GM23248 (cell line): ENCODE results near the gene DDX27. TPM values are rescaled to one million over a fixed set of nuclear protein-coding genes. Genes with fewer than 3 reads are reported as not detected.
A peak's percentile ranks its signal among the peaks of the same experiment; 100 is the strongest.

Experiments used
- DNase-seq: peaks from one replicate; pipeline ENCODE4 v3.0.0-alpha.2; 2015
- H2AFZ ChIP-seq: fragments of 200-600 bp; sonication (generic); 2 replicates; pipeline ENCODE4 v1.6.1; 2016; ENCODE audit warnings: antibody characterized with exemption
- H3F3A ChIP-seq: fragments of 200-600 bp; sonication (generic); 2 replicates; pipeline ENCODE4 v1.6.1; 2016; ENCODE audit warnings: mild to moderate bottlenecking, antibody characterized with exemption, mixed run types; ENCODE audit not compliant: insufficient read depth
- H3K27ac ChIP-seq: fragments of 200-600 bp; sonication (generic); 2 replicates; pipeline ENCODE4 v1.5.1; 2016; ENCODE audit warnings: mild to moderate bottlenecking
- H3K27me3 ChIP-seq: fragments of 200-600 bp; sonication (generic); replicated peaks from 2 replicates; pipeline ENCODE4 v1.6.1; 2016; ENCODE audit warnings: mild to moderate bottlenecking; ENCODE audit not compliant: insufficient read depth
- H3K36me3 ChIP-seq: fragments of 200-600 bp; sonication (generic); 2 replicates; pipeline ENCODE4 v1.6.1; 2016; ENCODE audit warnings: low read depth, mild to moderate bottlenecking
- H3K4me1 ChIP-seq: fragments of 200-600 bp; sonication (generic); 2 replicates; pipeline ENCODE4 v1.6.1; 2016; ENCODE audit warnings: mild to moderate bottlenecking; ENCODE audit not compliant: insufficient read depth
- H3K4me2 ChIP-seq: fragments of 200-600 bp; sonication (generic); one replicate; pipeline ENCODE4 v1.6.1; 2016; ENCODE audit warnings: mild to moderate bottlenecking; ENCODE audit not compliant: unreplicated experiment
- H3K4me3 ChIP-seq: fragments of 200-600 bp; sonication (generic); 2 replicates; pipeline ENCODE4 v1.5.1; 2016; ENCODE audit warnings: mild to moderate bottlenecking
- H3K79me2 ChIP-seq: fragments of 200-600 bp; sonication (generic); 2 replicates; pipeline ENCODE4 v1.6.1; 2016; ENCODE audit warnings: mild to moderate bottlenecking; ENCODE audit not compliant: insufficient read depth
- H3K9ac ChIP-seq: fragments of 200-600 bp; sonication (generic); 2 replicates; pipeline ENCODE4 v1.6.1; 2016; ENCODE audit warnings: mild to moderate bottlenecking
- H3K9me2 ChIP-seq: fragments of 200-600 bp; sonication (generic); 2 replicates; pipeline ENCODE4 v1.6.1; 2016; ENCODE audit warnings: mixed run types, mild to moderate bottlenecking, moderate library complexity; ENCODE audit not compliant: insufficient read depth
- H3K9me3 ChIP-seq: fragments of 200-600 bp; sonication (generic); one replicate; pipeline ENCODE4 v1.6.1; 2017; ENCODE audit warnings: low read depth
- H4K20me1 ChIP-seq: fragments of 200-600 bp; sonication (generic); 2 replicates; pipeline ENCODE4 v1.6.0; 2016; ENCODE audit not compliant: insufficient read depth
- EZH2 ChIP-seq: fragments of 200-600 bp; sonication (generic); IDR thresholded peaks from 2 replicates; pipeline ENCODE4 v1.6.1; 2018; ENCODE audit warnings: antibody characterized with exemption, mild to moderate bottlenecking; ENCODE audit not compliant: insufficient read depth, poor library complexity, severe bottlenecking
- EZH2phosphoT487 ChIP-seq: fragments of 200-600 bp; sonication (generic); IDR thresholded peaks from 2 replicates; pipeline ENCODE4 v1.6.1; 2018; ENCODE audit warnings: antibody characterized with exemption, moderate library complexity, mild to moderate bottlenecking, low read depth; ENCODE audit not compliant: insufficient read depth
- WGBS, 2 experiments: methylation state at CpG; one replicate each; pipeline ENCODE4 v1.1.6; 2015 to 2017; ENCODE audit warnings: low lambda C conversion rate in 2 of 2, low coverage in 1 of 2; ENCODE audit errors: missing lambda C conversion rate in 2 of 2; 5-methylcytosine and 5-hydroxymethylcytosine counted together
- in situ Hi-C: fragments of 300-500 bp; cut with MboI; formaldehyde crosslinking; loops from 2 replicates; pipeline ENCODE4 v1.15.0; 2020
- polyA plus RNA-seq: library from polyadenylated mRNA; unstranded; fragments of >200 nt; fragmentation: Nextera tagmentation; extraction: Ambion mirVana; gene quantifications from 2 replicates; pipeline ENCODE4 v1.2.1, GENCODE V29; 2016
- total RNA-seq: library from RNA; depleted of rRNA; stranded (reverse); fragments of >200 nt; shearing (Covaris generic); gene quantifications from 2 replicates; pipeline ENCODE4 v1.2.3, GENCODE V29; 2014

The DDX27 gene
- total and polyA plus RNA-seq, 2 experiments from 2014 or later = 25.3 to 35.6 TPM

DNA sequence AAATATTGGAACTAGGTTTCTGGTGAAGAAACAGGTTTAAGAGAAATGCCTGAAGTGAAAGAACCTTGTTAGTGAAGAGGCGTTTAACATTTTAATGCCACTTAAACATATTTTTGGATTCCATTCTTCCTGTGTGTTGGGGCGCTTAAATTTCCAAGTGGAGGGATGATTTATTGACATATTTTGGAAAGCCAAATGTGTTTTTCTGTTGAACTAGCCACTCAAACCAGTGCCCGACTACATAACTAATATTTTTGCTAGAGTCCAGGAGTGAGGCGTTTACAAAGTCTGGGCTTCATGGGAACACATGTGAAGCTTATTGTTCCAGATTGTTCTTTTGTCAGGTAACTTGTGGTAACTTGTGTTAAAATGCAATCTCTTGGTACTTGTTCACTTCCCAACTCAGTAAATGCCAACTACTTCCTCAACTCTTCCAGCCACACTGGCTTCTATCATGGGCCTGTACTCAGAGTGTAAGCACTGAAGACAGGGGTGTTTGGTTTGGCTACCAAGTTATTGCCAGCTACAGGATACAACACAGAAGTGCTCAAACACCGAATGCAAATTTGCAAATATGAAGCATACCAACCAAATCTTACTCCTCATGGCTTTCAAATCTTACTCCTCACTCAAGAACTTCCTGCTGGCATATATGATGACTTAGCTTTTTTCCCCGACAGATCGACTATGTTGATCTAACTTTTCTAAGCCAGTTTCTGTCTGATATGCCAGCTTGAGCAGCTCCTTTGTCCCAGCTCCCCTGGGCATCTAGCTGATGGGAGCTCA is 60.7 kb downstream of the DDX27 start:
- H4K20me1 ChIP-seq = peaks cover 49% of the 10 kb centered on the region
- H3F3A ChIP-seq = peaks cover 68% of the 10 kb centered on the region
- 52 to 58% methylated on average over 7 of the region's 7 CpGs for WGBS, 2 experiments
- in situ Hi-C loops = no loop called here
- TF ChIP-seq EZH2phosphoT487 (no peak), EZH2 (no peak)
- H3K4me3 ChIP-seq = peak overlapping the region; percentile 96
- peak overlapping the region; percentile 88 for H3K4me2 ChIP-seq
- no peaks in the 10 kb centered on the region for H3K27me3 ChIP-seq
- H3K27ac ChIP-seq = peak overlapping the region; percentile 87
- H3K4me1 ChIP-seq = peaks cover 43% of the 10 kb centered on the region
- peaks cover 94% of the 10 kb centered on the region for H3K79me2 ChIP-seq
- peaks cover 58% of the 10 kb centered on the region for H3K36me3 ChIP-seq
- H2AFZ ChIP-seq = no peak overlapping the region
- H3K9ac ChIP-seq = peak overlapping the region; percentile 98
- H3K9me3 ChIP-seq = no peaks in the 10 kb centered on the region
- DNase-seq = peak; percentile 26
- H3K9me2 ChIP-seq = no peaks in the 10 kb centered on the region

DNA sequence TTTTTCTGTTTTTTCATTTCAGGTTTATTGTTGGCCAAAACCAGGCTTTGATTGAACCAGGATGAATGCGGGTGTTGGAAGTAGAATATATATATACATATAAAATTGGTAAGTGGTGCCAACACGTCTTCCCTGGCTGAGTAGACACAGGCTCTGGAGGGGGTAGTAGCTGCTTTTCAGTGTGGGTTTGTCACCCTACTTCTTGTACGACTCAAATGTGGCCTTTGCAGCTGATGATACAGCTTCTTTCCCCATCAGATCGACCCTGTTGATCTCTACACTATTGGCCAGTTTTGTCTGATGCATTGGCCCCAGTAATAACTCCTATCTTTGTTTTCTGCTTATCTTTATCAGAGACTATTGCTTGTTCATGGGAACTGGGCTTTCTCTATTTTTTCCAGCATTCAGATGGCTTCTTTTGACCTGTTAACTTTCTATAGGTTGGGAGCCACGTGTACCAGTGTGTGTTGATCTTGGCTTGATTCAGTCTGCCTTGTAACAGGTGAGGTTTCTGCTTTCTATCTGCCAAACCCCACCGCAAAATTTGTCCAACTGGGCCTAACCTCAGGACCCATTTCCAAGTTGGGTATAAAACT is 61.3 kb downstream of the DDX27 start:
- Histone ChIP-seq H3K79me2 (peaks cover 94% of the 10 kb centered on the region), H3K36me3 (peaks cover 65% of the 10 kb centered on the region), H3K4me1 (peaks cover 45% of the 10 kb centered on the region), H3K9me2 (no peaks in the 10 kb centered on the region), H4K20me1 (peaks cover 56% of the 10 kb centered on the region), H3K9me3 (no peaks in the 10 kb centered on the region), H3K4me2 (peak overlapping the region; percentile 88), H3F3A (peaks cover 75% of the 10 kb centered on the region), H3K27ac (peak overlapping the region; percentile 87), H3K4me3 (peak overlapping the region; percentile 96), H3K27me3 (no peaks in the 10 kb centered on the region), H2AFZ (no peak overlapping the region), H3K9ac (peak overlapping the region; percentile 98)
- no peak for TF ChIP-seq EZH2phosphoT487
- no peak for TF ChIP-seq EZH2
- DNase-seq = peak; percentile 21
- in situ Hi-C loops = no loop called here
- WGBS, 2 experiments = 64 to 66% methylated on average over 6 of the region's 6 CpGs

DNA sequence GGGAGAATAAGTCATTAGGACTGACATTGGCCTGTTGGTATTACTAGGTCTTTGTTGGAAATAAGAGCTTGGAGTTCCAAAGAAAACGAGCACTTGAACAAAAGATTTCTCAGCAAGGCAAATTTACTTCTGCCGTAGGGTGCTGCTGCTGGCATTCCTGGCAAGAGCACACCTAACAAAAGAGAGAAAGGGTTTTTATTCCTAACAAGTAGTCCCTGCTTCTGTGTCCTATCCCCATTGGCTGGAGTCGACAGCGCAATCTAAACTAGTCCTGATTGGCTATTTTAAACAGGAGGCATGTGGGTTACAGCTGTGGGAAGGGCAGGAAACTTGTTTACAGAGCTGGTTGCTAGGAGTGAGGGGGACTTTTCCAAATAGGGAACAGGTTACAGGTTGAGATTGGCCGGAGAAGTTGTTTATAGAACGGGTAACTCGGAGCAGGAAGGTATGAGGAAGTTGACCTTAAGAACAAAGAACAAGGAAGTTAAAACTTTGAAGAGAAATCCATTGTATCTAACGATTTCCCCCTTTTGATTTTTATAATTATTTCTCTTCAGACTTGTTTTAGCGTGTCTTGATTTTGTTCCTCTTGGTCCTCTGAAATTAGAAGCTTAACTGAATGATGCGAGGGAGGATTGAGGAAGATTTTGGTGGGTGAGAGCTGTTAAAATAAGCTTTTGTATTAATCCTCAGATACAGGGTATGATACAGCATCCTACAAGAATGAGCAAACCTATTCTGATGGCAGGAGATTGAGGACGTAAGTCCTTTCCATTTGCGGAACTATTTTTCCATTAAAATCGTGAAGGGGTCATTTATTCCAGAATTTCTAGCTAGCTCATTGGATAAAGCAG is 62.1 kb downstream of the DDX27 start:
- in situ Hi-C loops = no loop called here

DNA sequence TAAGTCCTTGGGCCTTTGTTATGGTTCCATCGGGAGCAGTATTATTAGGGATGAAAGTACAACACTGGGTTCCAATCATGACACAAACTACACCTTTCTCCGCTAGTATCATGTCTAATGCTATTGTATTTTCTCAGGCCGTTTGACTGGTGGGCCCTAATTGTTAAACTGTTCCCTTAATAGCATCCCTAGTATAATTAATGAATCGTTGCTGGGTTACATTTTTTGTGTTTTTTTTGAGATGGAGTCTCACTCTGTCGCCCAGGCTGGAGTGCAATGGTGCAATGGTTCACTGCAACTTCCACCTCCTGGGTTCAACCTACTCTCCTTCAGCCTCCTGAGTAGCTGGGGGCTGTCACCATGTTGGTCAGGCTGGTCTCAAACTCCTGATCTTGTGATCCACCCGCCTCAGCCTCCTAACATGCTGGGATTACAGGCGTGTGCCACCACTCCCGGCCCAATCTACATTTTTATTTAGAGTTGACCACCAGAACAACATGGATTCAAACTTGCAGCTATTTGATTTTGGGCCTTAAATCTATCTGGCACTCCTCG is 62.8 kb downstream of the DDX27 start:
- Histone ChIP-seq H3K4me3 (peak overlapping the region; percentile 96), H4K20me1 (peaks cover 62% of the 10 kb centered on the region), H3K9ac (0 out of 2 replicates have a peak overlapping the region, but pooled peaks have one; percentile 3), H3K9me3 (no peaks in the 10 kb centered on the region), H3K4me2 (peak overlapping the region; percentile 88), H3K4me1 (peaks cover 46% of the 10 kb centered on the region), H3K79me2 (peaks cover 94% of the 10 kb centered on the region), H3K27ac (peak overlapping the region; percentile 87), H3K36me3 (peaks cover 79% of the 10 kb centered on the region), H3K27me3 (no peaks in the 10 kb centered on the region), H2AFZ (no peak overlapping the region), H3K9me2 (no peaks in the 10 kb centered on the region), H3F3A (peaks cover 82% of the 10 kb centered on the region)
- TF ChIP-seq EZH2 = no peak
- no peak for TF ChIP-seq EZH2phosphoT487
- in situ Hi-C loops = no loop called here
- no peak for DNase-seq
- WGBS, 2 experiments = 85 to 87% methylated on average over 9 of the region's 9 CpGs

More for the DNA sequence above, 62.1 kb downstream of the DDX27 start:
- H3K36me3 ChIP-seq = peaks cover 72% of the 10 kb centered on the region
- H3K27me3 ChIP-seq = no peaks in the 10 kb centered on the region
- peaks cover 94% of the 10 kb centered on the region for H3K79me2 ChIP-seq
- peak; percentile 31 for DNase-seq
- no peaks in the 10 kb centered on the region for H3K9me2 ChIP-seq
- H3K4me2 ChIP-seq = peak overlapping the region; percentile 88
- H3K27ac ChIP-seq = peak overlapping the region; percentile 87
- WGBS, 2 experiments = 74 to 78% methylated on average over 13 of the region's 13 CpGs
- TF ChIP-seq EZH2 (no peak), EZH2phosphoT487 (no peak)
- peaks cover 62% of the 10 kb centered on the region for H4K20me1 ChIP-seq
- H3F3A ChIP-seq = peaks cover 82% of the 10 kb centered on the region
- H3K9ac ChIP-seq = peak overlapping the region; percentile 98; the same call in 1 of the 2 replicates
- peaks cover 43% of the 10 kb centered on the region for H3K4me1 ChIP-seq
- no peaks in the 10 kb centered on the region for H3K9me3 ChIP-seq
- peak overlapping the region; percentile 96 for H3K4me3 ChIP-seq
- no peak overlapping the region for H2AFZ ChIP-seq
